ENCODE results near the gene ARSB.
A peak's percentile ranks its signal among the peaks of the same experiment; 100 is the strongest.
"Not testable (repeated sequence)": the region's sequence is repeated elsewhere in the genome, so short reads cannot be mapped to it uniquely, and the experiment has no call there.

The ARSB gene

GRCh38 chr5:78983601-78984438, 1.3 kb downstream of the ARSB start:
- in situ Hi-C loops (cut with HindIII; ENCODE audit: low pct_ligation_motif_present, low sequenced_read_pairs), result no loop called here
- Histone ChIP-seq H3K27me3 (replicated peaks) (no peaks in the 10 kb centered on the region), H3K27ac (peak overlapping the region; percentile 67), H3K36me3 (replicated peaks) (no peaks in the 10 kb centered on the region), H3K4me3 (ENCODE audit: low read depth, low read length) (peak overlapping the region; percentile 73)
- no peak for TF ChIP-seq CTCF (IDR thresholded peaks at IDR 0.05; ENCODE audit: low read depth, low read length, missing control alignments)
- peak; percentile 4 for DNase-seq

DNA sequence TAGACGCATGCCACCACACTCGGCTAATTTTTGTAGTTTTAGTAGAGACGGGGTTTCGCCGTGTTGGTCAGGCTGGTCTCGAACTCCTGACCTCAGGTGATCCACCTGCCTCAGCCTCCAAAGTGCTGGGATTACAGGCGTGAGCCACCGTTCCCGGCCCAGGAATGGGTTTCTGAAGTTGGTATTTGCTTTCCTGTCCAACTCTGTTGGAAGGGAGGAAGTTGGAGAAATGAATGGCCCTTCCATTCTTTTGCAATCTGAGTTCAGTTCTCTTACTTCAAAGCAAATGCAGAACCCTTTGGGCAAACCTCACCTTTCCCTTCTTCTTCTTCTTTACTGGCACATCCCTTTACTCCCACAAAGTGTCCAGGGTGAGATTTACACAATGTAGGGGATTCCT, 1.9 kb downstream of the ARSB start:
- DNase-seq; H3K36me3 ChIP-seq (replicated peaks); H3K27me3 ChIP-seq (replicated peaks); in situ Hi-C loops (cut with HindIII; ENCODE audit: low pct_ligation_motif_present, low sequenced_read_pairs); H3K27ac ChIP-seq; H3K4me3 ChIP-seq (ENCODE audit: low read depth, low read length): not testable (repeated sequence)

DNA sequence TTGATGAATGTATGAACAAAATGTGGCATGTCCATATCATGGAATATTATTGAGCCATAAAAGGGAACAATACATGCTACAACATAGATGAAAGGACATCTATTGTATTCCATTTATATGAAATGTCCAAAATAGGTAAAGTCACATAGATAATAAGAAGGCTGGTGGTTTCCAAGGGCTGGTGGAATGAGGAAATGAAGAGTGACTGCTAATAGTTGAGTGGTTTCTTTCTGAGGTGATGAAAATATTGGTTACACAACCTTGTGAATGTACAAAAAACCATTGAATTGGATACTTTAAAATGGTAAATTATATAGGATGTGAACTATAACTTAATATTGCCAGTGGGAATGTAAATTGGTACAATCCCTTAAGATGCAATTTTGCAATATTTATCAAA, 5.2 kb downstream of the ARSB start:
- no peak for TF ChIP-seq CTCF (IDR thresholded peaks at IDR 0.05; ENCODE audit: low read depth, low read length, missing control alignments)
- no peak overlapping the region for H3K27ac ChIP-seq
- no peak overlapping the region for H3K4me3 ChIP-seq (ENCODE audit: low read depth, low read length)
- H3K36me3 ChIP-seq (replicated peaks), result no peaks in the 10 kb centered on the region
- H3K27me3 ChIP-seq (replicated peaks), result no peaks in the 10 kb centered on the region
- DNase-seq, result no peak
- in situ Hi-C loops (cut with HindIII; ENCODE audit: low pct_ligation_motif_present, low sequenced_read_pairs), result no loop called here

DNA sequence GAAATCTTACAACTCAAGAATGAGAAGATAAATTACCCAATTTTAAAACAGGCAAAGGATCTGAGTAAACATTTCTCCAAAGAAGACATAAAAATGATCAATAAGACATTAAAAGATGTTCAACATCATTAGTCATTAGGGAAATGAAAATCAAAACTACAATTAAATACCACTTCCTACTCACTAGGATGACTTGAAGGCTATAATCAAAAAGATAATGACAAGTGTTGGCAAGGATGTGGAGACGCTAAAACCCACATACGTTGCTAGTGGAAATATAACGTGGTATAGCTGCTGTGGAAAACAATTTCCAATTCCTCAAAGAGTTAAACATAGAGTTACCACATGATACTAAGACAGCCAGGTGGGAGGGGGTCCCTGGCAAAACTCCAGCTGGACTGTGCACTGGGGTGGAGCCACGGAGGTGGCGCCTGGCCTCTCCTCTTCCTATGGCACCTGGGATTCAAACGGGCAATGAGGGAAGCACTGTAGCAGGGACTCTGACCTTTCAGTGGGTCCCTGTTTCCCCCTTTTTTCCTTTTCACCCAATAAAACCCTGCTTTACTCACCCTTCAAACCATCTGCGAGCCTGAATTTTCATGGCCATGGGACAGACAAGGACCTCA, 5.9 kb downstream of the ARSB start:
- H3K27ac ChIP-seq, result no peak overlapping the region
- DNase-seq, result no peak
- no peak overlapping the region for H3K4me3 ChIP-seq (ENCODE audit: low read depth, low read length)
- in situ Hi-C loops (cut with HindIII; ENCODE audit: low pct_ligation_motif_present, low sequenced_read_pairs), result no loop called here
- no peaks in the 10 kb centered on the region for H3K27me3 ChIP-seq (replicated peaks)
- no peaks in the 10 kb centered on the region for H3K36me3 ChIP-seq (replicated peaks)
- no peak for TF ChIP-seq CTCF (IDR thresholded peaks at IDR 0.05; ENCODE audit: low read depth, low read length, missing control alignments)

DNA sequence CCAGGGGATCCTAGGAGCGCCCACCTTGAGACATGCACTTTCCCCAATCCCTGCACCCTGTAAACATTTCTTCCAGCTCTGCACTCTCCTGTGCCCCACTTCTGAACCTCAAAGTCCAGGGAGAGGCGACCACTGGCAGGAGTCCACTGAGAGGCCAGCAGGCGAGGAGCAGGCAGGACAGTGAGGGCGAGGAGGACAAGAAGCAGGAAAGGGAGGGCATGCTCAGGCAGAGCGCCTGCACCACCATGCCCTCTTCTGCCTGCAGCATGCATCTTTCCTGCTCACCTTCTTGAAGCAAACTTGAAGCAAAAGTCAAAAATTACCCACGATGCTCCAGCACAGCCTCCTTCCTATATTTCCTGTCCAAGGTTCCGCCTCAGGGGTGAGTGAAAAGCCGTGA, 10.1 kb downstream of the ARSB start:
- in situ Hi-C loops (cut with HindIII; ENCODE audit: low pct_ligation_motif_present, low sequenced_read_pairs), result no loop called here
- no peak for TF ChIP-seq CTCF (IDR thresholded peaks at IDR 0.05; ENCODE audit: low read depth, low read length, missing control alignments)
- H3K27me3 ChIP-seq (replicated peaks), result no peaks in the 10 kb centered on the region

GRCh38 chr5:78974601-78975000, 10.5 kb downstream of the ARSB start:
- Histone ChIP-seq H3K27ac (no peak overlapping the region), H3K36me3 (replicated peaks) (no peaks in the 10 kb centered on the region), H3K27me3 (replicated peaks) (no peaks in the 10 kb centered on the region), H3K4me3 (ENCODE audit: low read depth, low read length) (no peak overlapping the region)
- DNase-seq, result no peak
- in situ Hi-C loops (cut with HindIII; ENCODE audit: low pct_ligation_motif_present, low sequenced_read_pairs), result no loop called here
- TF ChIP-seq CTCF (IDR thresholded peaks at IDR 0.05; ENCODE audit: low read depth, low read length, missing control alignments), result no peak

More for the DNA sequence above, 10.1 kb downstream of the ARSB start:
- Histone ChIP-seq H3K27ac (no peak overlapping the region), H3K4me3 (ENCODE audit: low read depth, low read length) (no peak overlapping the region), H3K36me3 (replicated peaks) (no peaks in the 10 kb centered on the region)
- DNase-seq, result no peak

Data from brain microvascular endothelial cell (primary cell).